Cardiac muscle cell (in vitro differentiated cells and primary cell): ENCODE results near the gene NNMT. TPM values are rescaled to one million over a fixed set of nuclear protein-coding genes. Genes with fewer than 3 reads are reported as not detected.

Experiments used
- DNase-seq, 2 donors: peaks; one replicate each; pipeline versions ENCODE4 v3.0.0 to v3.0.0-alpha.2; 2010 to 2017; ENCODE audit warnings: low read depth in 1 of 2, low spot score in 1 of 2
- H3K27ac ChIP-seq: fragments of 200-600 bp; sonication (generic); 2 replicates; pipeline ENCODE4 v1.5.1; 2016
- H3K27me3 ChIP-seq: fragments of 200-600 bp; sonication (generic); 2 replicates; pipeline ENCODE4 v1.6.0; 2016; ENCODE audit warnings: control low read depth
- H3K36me3 ChIP-seq: fragments of 200-600 bp; sonication (generic); 2 replicates; pipeline ENCODE4 v1.5.1; 2016; ENCODE audit warnings: control low read depth
- H3K4me1 ChIP-seq: fragments of 200-600 bp; sonication (generic); 2 replicates; pipeline ENCODE4 v1.8.1; 2017; ENCODE audit warnings: low read depth, mild to moderate bottlenecking, mixed run types
- H3K4me3 ChIP-seq: fragments of 200-600 bp; sonication (generic); 2 replicates; pipeline ENCODE4 v1.5.1; 2016; ENCODE audit warnings: mild to moderate bottlenecking
- H3K9me3 ChIP-seq: fragments of 200-600 bp; sonication (generic); 2 replicates; pipeline ENCODE4 v1.5.1; 2017; ENCODE audit warnings: low read depth, mild to moderate bottlenecking, control low read depth
- polyA plus RNA-seq: library from polyadenylated mRNA; unstranded; fragments of >200 nt; fragmentation: Nextera tagmentation; extraction: Ambion mirVana; gene quantifications from 2 replicates; pipeline ENCODE4 v1.2.1, GENCODE V29; 2016
- total RNA-seq: library from RNA; depleted of rRNA; stranded (reverse); fragments of >200 nt; gene quantifications from 2 replicates; pipeline ENCODE4 v1.2.3, GENCODE V29; 2016
- TF ChIP-seq, protein P1 (sequence below): IDR thresholded peaks from 2 replicates; pipeline ENCODE4 v1.5.1; 2012; ENCODE audit warnings: low read depth, mild to moderate bottlenecking, low read length

The NNMT gene
- total and polyA plus RNA-seq, 2 experiments from 2014 or later: 2.0 TPM; not detected in 1

GRCh38 chr11:114252767-114253166, 43.4 kb upstream of the NNMT start:
- H3K36me3 ChIP-seq: no peaks in the 10 kb centered on the region
- H3K9me3 ChIP-seq: no peaks in the 10 kb centered on the region
- H3K27me3 ChIP-seq: peaks cover 5% of the 10 kb centered on the region
- no peak overlapping the region for H3K27ac ChIP-seq
- peaks cover 26% of the 10 kb centered on the region for H3K4me1 ChIP-seq
- no peak for DNase-seq
- TF ChIP-seq, protein P1, sequence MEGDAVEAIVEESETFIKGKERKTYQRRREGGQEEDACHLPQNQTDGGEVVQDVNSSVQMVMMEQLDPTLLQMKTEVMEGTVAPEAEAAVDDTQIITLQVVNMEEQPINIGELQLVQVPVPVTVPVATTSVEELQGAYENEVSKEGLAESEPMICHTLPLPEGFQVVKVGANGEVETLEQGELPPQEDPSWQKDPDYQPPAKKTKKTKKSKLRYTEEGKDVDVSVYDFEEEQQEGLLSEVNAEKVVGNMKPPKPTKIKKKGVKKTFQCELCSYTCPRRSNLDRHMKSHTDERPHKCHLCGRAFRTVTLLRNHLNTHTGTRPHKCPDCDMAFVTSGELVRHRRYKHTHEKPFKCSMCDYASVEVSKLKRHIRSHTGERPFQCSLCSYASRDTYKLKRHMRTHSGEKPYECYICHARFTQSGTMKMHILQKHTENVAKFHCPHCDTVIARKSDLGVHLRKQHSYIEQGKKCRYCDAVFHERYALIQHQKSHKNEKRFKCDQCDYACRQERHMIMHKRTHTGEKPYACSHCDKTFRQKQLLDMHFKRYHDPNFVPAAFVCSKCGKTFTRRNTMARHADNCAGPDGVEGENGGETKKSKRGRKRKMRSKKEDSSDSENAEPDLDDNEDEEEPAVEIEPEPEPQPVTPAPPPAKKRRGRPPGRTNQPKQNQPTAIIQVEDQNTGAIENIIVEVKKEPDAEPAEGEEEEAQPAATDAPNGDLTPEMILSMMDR: no peak
- H3K4me3 ChIP-seq: no peak overlapping the region

GRCh38 chr11:114253771-114254170, 42.4 kb upstream of the NNMT start:
- DNase-seq: no peak
- no peaks in the 10 kb centered on the region for H3K9me3 ChIP-seq
- no peak overlapping the region for H3K4me3 ChIP-seq
- TF ChIP-seq, protein P1: no peak
- H3K27ac ChIP-seq: no peak overlapping the region
- peaks cover 5% of the 10 kb centered on the region for H3K27me3 ChIP-seq
- H3K36me3 ChIP-seq: no peaks in the 10 kb centered on the region
- peaks cover 36% of the 10 kb centered on the region for H3K4me1 ChIP-seq

DNA sequence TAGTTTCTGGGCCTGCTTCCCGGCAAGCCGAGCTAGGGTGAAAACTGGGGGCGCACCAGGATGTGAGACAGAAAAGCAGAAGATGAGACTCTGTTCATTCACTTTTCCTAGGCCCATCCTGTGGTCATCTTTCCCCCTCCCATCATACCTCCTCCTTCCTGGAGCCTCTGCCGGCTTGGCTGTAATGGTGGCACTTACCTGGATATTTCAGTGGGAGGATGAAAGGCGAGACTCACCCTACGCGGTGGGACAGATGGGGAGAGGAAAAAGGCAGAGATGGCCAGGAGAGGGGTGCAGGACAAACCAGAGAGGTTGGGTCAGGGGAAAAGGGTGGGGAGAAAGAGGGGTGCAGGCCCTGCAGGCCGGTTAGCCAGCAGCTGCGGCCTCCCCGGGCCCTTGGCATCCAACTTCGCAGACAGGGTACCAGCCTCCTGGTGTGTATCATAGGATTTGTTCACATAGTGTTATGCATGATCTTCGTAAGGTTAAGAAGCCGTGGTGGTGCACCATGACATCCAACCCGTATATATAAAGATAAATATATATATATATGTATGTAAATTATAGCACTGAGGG, 41.5 kb upstream of the NNMT start:
- H3K9me3 ChIP-seq: no peaks in the 10 kb centered on the region
- TF ChIP-seq, protein P1: no peak
- DNase-seq: no peak
- H3K27me3 ChIP-seq: peaks cover 5% of the 10 kb centered on the region
- peaks cover 38% of the 10 kb centered on the region for H3K4me1 ChIP-seq
- no peaks in the 10 kb centered on the region for H3K36me3 ChIP-seq
- H3K4me3 ChIP-seq: no peak overlapping the region
- H3K27ac ChIP-seq: no peak overlapping the region

DNA sequence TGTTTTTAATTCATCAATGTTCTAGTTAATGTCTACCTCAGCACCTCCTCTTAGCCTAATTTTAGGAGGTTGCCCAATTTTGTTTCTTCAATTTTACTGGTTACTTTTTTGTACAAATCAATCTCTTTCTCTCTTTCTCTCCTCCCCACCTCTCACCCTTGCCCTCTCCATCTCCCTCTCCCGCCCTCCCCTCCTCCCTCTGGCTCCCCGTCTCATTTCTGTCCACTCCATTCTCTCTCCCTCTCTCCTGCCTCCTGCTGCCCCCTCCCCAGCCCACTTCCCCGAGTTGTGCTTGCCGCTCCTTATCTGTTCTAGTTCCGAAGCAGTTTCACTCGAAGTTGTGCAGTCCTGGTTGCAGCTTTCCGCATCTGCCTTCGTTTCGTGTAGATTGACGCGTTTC, 40.9 kb upstream of the NNMT start:
- TF ChIP-seq, protein P1: no peak
- H3K9me3 ChIP-seq: no peaks in the 10 kb centered on the region
- DNase-seq: no peak
- H3K36me3 ChIP-seq: no peaks in the 10 kb centered on the region
- no peak overlapping the region for H3K27ac ChIP-seq
- no peak overlapping the region for H3K4me3 ChIP-seq
- peaks cover under 1% of the 10 kb centered on the region for H3K27me3 ChIP-seq
- peaks cover 38% of the 10 kb centered on the region for H3K4me1 ChIP-seq

DNA sequence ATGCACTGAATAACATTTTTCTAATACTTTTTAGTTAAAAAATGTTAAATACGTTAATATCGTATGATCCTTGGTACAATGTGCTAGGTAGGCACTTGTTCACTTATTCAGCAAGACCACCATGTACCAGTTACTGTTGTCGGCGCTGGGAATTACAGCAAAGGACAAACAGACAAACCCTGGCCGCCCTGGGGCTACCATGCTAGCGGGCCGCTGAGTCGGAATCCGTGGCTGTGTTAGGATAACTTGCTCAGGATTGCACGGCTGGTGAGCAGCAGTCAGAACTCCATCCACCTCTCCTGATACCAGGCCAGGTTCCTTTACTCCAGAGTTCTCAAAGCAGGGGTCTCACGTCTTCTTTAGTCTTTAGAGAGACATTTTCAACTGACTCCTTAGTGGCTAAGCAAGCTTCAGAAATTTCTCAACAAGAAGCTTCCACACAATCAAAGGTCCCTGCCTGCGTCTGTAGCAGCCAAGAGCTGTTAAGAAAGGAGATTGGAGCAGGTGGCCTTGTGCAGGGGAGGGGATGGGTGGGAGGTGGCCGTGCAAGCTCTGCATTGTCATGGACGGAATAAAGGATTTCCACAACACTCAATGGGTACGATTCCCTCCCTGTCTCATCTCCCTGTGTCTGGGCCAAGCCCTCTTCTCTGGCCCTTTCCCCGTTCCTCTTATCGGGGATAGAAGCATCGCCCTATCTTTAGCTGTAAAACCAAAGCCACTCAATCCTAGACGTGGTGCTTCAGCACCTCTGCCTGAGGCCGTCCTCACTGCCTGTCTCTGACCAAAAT, 39.8 kb upstream of the NNMT start:
- Histone ChIP-seq H3K4me1 (peaks cover 38% of the 10 kb centered on the region), H3K27ac (no peak overlapping the region)
- DNase-seq: no peak

More for the DNA sequence above, 39.8 kb upstream of the NNMT start:
- H3K9me3 ChIP-seq: no peaks in the 10 kb centered on the region
- TF ChIP-seq, protein P1: no peak
- no peak overlapping the region for H3K4me3 ChIP-seq
- no peaks in the 10 kb centered on the region for H3K27me3 ChIP-seq
- no peaks in the 10 kb centered on the region for H3K36me3 ChIP-seq
